SJCRH30 (cell line): ENCODE measurements around the gene GSX1. TPM values are rescaled to one million over a fixed set of nuclear protein-coding genes. Genes with fewer than 3 reads are reported as not detected.
"Not testable (repeated sequence)": the region's sequence is repeated elsewhere in the genome, so short reads cannot be mapped to it uniquely, and the experiment has no call there.

ENCODE experiments used
- DNase-seq, 2 experiments: peaks; one replicate each; pipeline ENCODE4 v3.0.0-alpha.2; 2015 to 2020
- H3K27ac ChIP-seq: fragments of 250-450 bp; sonication (Bioruptor Pico); 2 replicates; pipeline ENCODE4 v1.5.1; 2020; ENCODE audit warnings: mild to moderate bottlenecking, moderate library complexity
- H3K27me3 ChIP-seq: fragments of 250-450 bp; sonication (Bioruptor Pico); 2 replicates; pipeline ENCODE4 v1.5.1; 2020; ENCODE audit warnings: mild to moderate bottlenecking, moderate library complexity
- H3K36me3 ChIP-seq: fragments of 250-450 bp; sonication (Bioruptor Pico); 2 replicates; pipeline ENCODE4 v1.5.1; 2020; ENCODE audit warnings: mild to moderate bottlenecking, moderate library complexity
- H3K4me1 ChIP-seq: fragments of 250-450 bp; sonication (Bioruptor Pico); 2 replicates; pipeline ENCODE4 v1.5.1; 2020; ENCODE audit warnings: mild to moderate bottlenecking, moderate library complexity
- H3K4me3 ChIP-seq: fragments of 250-450 bp; sonication (Bioruptor Pico); 2 replicates; pipeline ENCODE4 v1.5.1; 2020; ENCODE audit warnings: mild to moderate bottlenecking, moderate library complexity
- H3K9me3 ChIP-seq: fragments of 250-450 bp; sonication (Bioruptor Pico); replicated peaks from 2 replicates; pipeline ENCODE4 v1.5.1; 2020; ENCODE audit warnings: mild to moderate bottlenecking, moderate library complexity
- total RNA-seq: library from RNA; depleted of rRNA; stranded (reverse); fragments of >200 nt; shearing (Covaris generic); gene quantifications from 2 replicates; pipeline ENCODE4 v1.2.3, GENCODE V29; 2014

The GSX1 gene
- total RNA-seq, 1 experiment from 2014 or later = not detected

GRCh38 chr13:27810009-27810408 is 17.7 kb downstream of the GSX1 start:
- Histone ChIP-seq H3K27ac (no peak overlapping the region), H3K4me3 (no peak overlapping the region), H3K9me3 (no peaks in the 10 kb centered on the region), H3K27me3 (peaks cover 44% of the 10 kb centered on the region), H3K4me1 (no peaks in the 10 kb centered on the region), H3K36me3 (no peaks in the 10 kb centered on the region)
- no peak for DNase-seq

GRCh38 chr13:27810461-27810860 is 18.2 kb downstream of the GSX1 start:
- no peak overlapping the region for H3K4me3 ChIP-seq
- no peaks in the 10 kb centered on the region for H3K9me3 ChIP-seq
- H3K4me1 ChIP-seq = no peaks in the 10 kb centered on the region
- no peak for DNase-seq
- H3K27ac ChIP-seq = no peak overlapping the region
- H3K36me3 ChIP-seq = no peaks in the 10 kb centered on the region
- H3K27me3 ChIP-seq = peaks cover 44% of the 10 kb centered on the region

DNA sequence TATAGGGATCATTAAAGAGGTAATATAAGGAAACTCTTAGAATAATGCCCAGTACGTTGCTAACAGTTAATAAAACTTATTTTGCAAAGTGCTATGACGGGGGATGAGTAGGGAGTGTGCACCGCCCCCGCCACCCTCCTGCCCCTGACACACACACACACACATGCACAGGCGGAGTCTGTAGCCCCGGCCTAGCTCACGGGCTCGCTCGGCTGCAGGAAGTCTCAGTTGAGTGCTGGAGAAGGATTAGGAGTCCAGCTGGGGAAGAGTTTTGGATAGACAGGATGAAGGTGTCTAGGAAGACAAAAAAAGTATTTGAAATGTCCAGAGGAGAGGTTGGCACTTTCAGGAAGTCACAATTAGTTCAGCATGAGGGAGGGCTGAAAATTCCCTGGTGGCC is 21.5 kb downstream of the GSX1 start:
- Histone ChIP-seq H3K36me3 (no peaks in the 10 kb centered on the region), H3K9me3 (peaks cover 4% of the 10 kb centered on the region; the same call in 1 of the 2 replicates), H3K4me1 (no peaks in the 10 kb centered on the region), H3K4me3 (no peak overlapping the region), H3K27ac (no peak overlapping the region), H3K27me3 (peaks cover 30% of the 10 kb centered on the region; the same call in 1 of the 2 replicates)
- no peak for DNase-seq

GRCh38 chr13:27817832-27818231 is 25.5 kb downstream of the GSX1 start:
- H3K9me3 ChIP-seq, DNase-seq, H3K4me1 ChIP-seq, H3K27ac ChIP-seq, H3K4me3 ChIP-seq, H3K36me3 ChIP-seq: not testable (repeated sequence)
- H3K27me3 ChIP-seq = peaks cover 51% of the 10 kb centered on the region

DNA sequence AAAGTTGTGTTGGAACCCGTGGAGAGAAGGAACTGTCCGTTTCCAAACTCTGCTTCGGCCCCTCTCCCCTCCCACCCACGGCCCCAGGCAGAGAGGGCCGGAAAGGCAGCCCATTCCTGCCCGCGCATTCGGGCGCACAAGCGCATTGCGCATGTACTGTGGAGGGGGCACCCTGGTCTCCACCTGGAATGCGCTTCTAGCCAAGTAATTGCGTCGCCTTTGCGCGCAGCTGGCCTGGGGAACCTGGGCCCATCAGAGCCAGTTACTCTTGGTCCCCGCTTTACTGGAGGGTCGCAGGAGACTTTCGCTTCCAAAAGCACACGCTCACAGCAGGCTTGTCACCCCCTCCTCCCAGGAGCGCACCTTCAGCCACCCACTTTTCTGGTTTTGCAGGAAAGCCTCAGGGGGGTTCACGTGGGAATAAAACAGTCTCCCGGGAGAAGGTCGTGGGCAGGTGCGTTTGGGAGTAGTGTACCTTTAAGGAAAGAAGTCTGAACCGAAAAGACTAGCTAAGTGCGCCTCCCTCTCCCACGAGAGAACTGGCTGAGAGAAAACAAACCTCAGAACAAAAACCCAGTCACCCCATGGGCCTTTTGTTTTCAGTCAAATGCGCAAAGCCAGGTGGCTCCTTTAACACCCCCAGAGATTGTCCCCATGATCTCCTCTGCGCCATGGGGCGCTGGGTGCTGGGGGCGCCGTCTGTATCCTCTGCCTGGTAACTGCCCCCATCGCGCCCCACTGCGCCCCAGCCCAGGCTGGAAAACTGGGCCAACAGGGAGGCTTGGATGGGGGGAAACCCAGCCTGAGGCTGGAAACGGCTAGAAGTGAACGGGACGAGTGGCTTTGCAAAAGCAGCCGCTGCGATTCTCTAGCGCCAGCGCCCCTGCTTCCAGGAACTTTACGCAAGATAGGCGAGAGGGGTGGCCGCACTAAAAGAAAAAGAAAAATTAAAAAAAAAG is 28.5 kb downstream of the GSX1 start:
- Histone ChIP-seq H3K27ac (no peak overlapping the region), H3K36me3 (no peaks in the 10 kb centered on the region), H3K27me3 (peaks cover 59% of the 10 kb centered on the region), H3K4me1 (no peaks in the 10 kb centered on the region), H3K4me3 (no peak overlapping the region), H3K9me3 (peaks cover 4% of the 10 kb centered on the region; the same call in 1 of the 2 replicates)
- no peak for DNase-seq

- no peak for DNase-seq
- Histone ChIP-seq H3K36me3 (no peaks in the 10 kb centered on the region), H3K4me1 (no peaks in the 10 kb centered on the region), H3K27me3 (peaks cover 60% of the 10 kb centered on the region), H3K9me3 (peaks cover 4% of the 10 kb centered on the region; the same call in 1 of the 2 replicates), H3K27ac (no peak overlapping the region), H3K4me3 (no peak overlapping the region)
These were observed 29.3 kb downstream of the GSX1 start for GRCh38 chr13:27821566-27821965.

DNA sequence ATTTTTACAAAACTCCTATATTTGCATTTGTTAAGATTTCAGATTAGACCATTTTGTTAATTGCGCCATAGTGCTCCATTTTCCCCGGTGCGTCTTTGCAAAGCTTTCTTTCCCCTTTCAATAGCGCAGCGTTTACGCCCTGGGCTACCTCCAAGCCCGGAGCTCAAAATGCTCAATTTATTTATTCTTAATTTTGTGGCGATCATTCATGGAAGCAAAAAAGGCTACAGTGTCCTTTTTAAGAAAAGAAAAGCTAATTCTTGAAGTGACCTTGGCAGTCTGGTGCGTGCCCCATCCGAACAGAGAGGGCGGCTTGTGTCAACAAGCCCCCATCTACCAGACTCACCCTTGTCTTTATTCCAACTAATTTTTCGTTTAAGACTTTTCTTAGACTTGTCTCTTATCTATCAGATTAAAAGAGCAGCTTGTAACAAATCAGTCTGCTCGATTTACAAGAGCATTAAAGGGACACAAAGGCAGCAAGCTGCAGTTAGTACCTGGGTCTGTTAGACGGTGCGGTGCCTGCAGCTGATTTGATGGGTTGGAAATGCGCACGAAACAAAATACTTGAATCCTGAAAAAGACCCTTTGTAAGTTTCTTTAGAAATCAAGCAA is 30.1 kb downstream of the GSX1 start:
- DNase-seq = no peak
- H3K9me3 ChIP-seq = peaks cover 4% of the 10 kb centered on the region; the same call in 1 of the 2 replicates
- H3K27me3 ChIP-seq = peaks cover 61% of the 10 kb centered on the region
- H3K27ac ChIP-seq = no peak overlapping the region
- no peaks in the 10 kb centered on the region for H3K4me1 ChIP-seq
- no peak overlapping the region for H3K4me3 ChIP-seq
- no peaks in the 10 kb centered on the region for H3K36me3 ChIP-seq

GRCh38 chr13:27822873-27823311 is 30.6 kb downstream of the GSX1 start:
- no peak for DNase-seq

GRCh38 chr13:27824121-27824520 is 31.8 kb downstream of the GSX1 start:
- Histone ChIP-seq H3K27ac (no peak overlapping the region), H3K4me1 (no peaks in the 10 kb centered on the region), H3K9me3 (no peaks in the 10 kb centered on the region), H3K27me3 (peaks cover 64% of the 10 kb centered on the region), H3K4me3 (no peak overlapping the region), H3K36me3 (no peaks in the 10 kb centered on the region)
- DNase-seq = no peak

More at GRCh38 chr13:27822873-27823311, 30.6 kb downstream of the GSX1 start:
- Histone ChIP-seq H3K27ac (no peak overlapping the region), H3K4me3 (no peak overlapping the region), H3K27me3 (peaks cover 64% of the 10 kb centered on the region), H3K4me1 (no peaks in the 10 kb centered on the region), H3K36me3 (no peaks in the 10 kb centered on the region), H3K9me3 (peaks cover 4% of the 10 kb centered on the region; the same call in 1 of the 2 replicates)

GRCh38 chr13:27825072-27825471 is 32.8 kb downstream of the GSX1 start:
- DNase-seq = no peak
- Histone ChIP-seq H3K4me3 (no peak overlapping the region), H3K36me3 (no peaks in the 10 kb centered on the region), H3K27ac (no peak overlapping the region), H3K4me1 (no peaks in the 10 kb centered on the region), H3K27me3 (peaks cover 56% of the 10 kb centered on the region), H3K9me3 (no peaks in the 10 kb centered on the region)

- H3K27ac ChIP-seq = no peak overlapping the region
- H3K9me3 ChIP-seq = no peaks in the 10 kb centered on the region
- H3K27me3 ChIP-seq = peaks cover 50% of the 10 kb centered on the region
- H3K4me1 ChIP-seq = no peaks in the 10 kb centered on the region
- no peaks in the 10 kb centered on the region for H3K36me3 ChIP-seq
- peak; percentile 79 to 89 for DNase-seq
- H3K4me3 ChIP-seq = no peak overlapping the region
These were observed 34.4 kb downstream of the GSX1 start for GRCh38 chr13:27826379-27827353.

DNA sequence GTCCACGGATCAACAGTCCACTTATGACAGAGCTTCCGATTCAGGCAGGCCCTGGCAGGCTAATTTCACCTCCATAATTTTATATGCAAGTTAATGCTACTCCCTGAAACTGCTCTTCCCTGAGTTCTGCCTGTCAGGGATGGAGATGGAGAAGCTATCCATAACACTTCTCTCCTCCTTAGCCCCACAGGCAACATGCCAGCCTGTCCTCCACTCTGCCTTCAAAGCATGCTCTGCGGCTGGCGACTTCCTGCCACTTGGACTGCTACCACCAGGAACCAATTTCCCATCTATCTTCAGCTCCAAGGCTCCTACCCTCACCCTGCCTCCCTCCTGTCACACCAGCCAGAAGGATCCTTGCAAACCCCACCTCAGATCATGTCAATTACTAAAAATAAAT is 35.4 kb downstream of the GSX1 start:
- no peak overlapping the region for H3K4me3 ChIP-seq
- H3K9me3 ChIP-seq = no peaks in the 10 kb centered on the region
- H3K27me3 ChIP-seq = peaks cover 44% of the 10 kb centered on the region
- DNase-seq = no peak
- no peak overlapping the region for H3K27ac ChIP-seq
- H3K4me1 ChIP-seq = no peaks in the 10 kb centered on the region
- no peaks in the 10 kb centered on the region for H3K36me3 ChIP-seq

- H3K27me3 ChIP-seq = peaks cover 29% of the 10 kb centered on the region
- DNase-seq = peak; percentile 40 to 69
- no peaks in the 10 kb centered on the region for H3K9me3 ChIP-seq
- no peaks in the 10 kb centered on the region for H3K4me1 ChIP-seq
- no peak overlapping the region for H3K27ac ChIP-seq
- H3K4me3 ChIP-seq = no peak overlapping the region
- no peaks in the 10 kb centered on the region for H3K36me3 ChIP-seq
These were observed 37.7 kb downstream of the GSX1 start for GRCh38 chr13:27830010-27830409.

DNA sequence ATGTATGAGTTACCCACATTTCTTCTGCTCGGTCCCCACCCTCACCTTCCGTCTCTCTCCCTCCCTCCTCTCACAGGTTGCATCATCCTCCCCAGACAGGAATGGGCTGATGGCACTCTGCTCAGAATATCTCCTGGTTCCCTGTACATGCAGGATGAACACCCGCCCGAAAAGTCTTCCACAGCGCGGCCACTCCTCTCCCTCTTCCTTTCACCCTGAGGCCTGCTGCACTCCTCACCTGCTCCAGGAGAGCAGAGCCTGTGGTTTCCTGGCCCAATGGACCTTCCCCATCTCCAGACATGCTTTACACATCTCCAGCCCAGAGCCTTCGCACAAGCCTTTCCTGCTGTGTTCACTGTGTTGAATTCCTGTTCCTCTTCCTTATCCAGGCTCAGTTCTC is 40.9 kb downstream of the GSX1 start:
- H3K27me3 ChIP-seq = peaks cover 13% of the 10 kb centered on the region
- no peaks in the 10 kb centered on the region for H3K36me3 ChIP-seq
- H3K4me1 ChIP-seq = no peaks in the 10 kb centered on the region
- H3K9me3 ChIP-seq = no peaks in the 10 kb centered on the region
- H3K27ac ChIP-seq = no peak overlapping the region
- no peak overlapping the region for H3K4me3 ChIP-seq
- DNase-seq = no peak
